GM19455 (cell line): ENCODE results near the gene TLR10.

Source experiments
- ATAC-seq: cut with Tn5 transposase; IDR thresholded peaks from one replicate; pipeline ENCODE4 v1.9.1; 2021; ENCODE audit not compliant: unreplicated experiment

Gene TLR10

GRCh38 chr4:38733663-38734062 lies 49.1 kb downstream of the TLR10 start:
- no peak for ATAC-seq

- ATAC-seq = peak; percentile 77
These were observed 51.8 kb downstream of the TLR10 start for GRCh38 chr4:38730830-38731646.

DNA sequence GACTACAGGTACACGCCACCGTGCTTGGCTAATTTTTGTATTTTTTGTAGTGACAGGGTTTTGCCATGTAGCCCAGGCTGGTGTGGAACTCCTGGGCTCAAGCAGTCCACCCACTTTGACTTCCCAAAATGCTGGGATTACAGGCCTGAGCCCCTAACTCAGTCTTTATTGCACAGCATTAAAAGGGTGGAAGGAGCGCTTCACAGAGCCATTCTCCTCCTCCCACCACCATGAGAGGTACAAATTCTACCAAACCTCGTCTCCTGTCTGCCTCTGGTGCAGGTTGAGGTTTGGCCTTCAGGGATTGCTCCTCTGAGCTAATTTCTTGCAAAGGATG lies 52.3 kb downstream of the TLR10 start:
- no peak for ATAC-seq

- no peak for ATAC-seq
These were observed 54.1 kb downstream of the TLR10 start for GRCh38 chr4:38728631-38729141.

- no peak for ATAC-seq
These were observed 58.3 kb downstream of the TLR10 start for GRCh38 chr4:38724475-38724808.

DNA sequence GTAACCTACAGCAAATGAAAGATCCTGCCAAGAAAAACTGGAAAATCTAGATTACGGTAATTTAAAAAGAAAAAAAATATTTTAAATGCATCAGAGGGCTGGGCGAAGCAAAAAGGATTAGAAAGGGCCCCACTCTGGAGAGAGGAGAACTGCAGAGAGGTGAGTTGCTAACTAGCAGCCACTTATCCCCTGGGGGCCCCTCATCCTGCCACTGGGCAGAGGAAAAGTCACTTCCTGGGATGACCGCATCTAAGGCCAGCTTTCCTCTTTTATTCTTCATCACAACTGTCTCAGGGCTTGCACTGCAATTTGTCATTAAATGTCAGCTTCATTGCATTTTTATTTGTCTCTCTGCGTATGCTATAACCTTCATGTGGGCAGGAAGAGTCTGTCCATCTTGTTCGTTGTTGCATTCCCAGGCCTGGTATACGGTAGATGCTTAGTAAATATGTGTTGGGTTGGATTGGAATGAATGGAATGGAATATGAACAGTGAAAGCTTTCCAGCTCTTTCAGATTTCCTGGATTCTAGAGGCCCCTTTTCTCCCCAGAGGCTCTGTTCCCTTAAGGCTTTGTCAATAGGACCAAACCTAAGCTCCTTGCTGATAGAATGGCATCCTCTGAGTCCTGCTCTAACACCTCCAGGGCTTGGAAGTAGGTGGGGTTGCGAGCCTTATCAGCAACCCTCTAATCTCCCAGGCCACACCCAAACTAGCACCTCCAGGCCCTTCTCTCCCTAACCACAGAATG lies 58.9 kb downstream of the TLR10 start:
- ATAC-seq = no peak

GRCh38 chr4:38723114-38723513 lies 59.7 kb downstream of the TLR10 start:
- ATAC-seq = no peak
